ENCODE measurements around the gene KRT17.

Gene KRT17

DNA sequence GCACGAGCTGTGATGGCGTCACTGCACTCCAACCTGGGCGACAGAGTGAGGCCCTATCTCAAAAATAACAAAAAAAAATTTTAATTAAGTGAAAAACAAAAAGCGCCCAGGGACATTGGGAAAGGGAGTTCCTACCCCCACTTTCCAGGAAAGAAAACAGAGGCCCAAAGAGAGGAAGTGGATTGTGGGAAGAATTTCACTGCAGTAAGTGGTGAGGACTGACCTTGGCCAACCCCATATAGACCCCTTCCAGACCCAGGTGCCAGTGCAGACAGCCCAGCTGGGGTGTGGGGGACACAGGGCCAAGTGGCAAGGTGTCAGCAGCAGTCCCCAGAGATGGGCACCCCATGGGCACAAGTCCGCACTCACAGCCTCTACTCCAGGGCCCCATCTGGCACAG lies 29.0 kb upstream of the KRT17 start:
- no peak overlapping the region for H3K27ac ChIP-seq (ENCODE audit: low read depth, low read length)
- 89% methylated on average over 5 of the region's 5 CpGs for WGBS
- H3K4me1 ChIP-seq (ENCODE audit: insufficient read depth, low read length), result peaks cover 9% of the 10 kb centered on the region
- no peaks in the 10 kb centered on the region for H3K36me3 ChIP-seq (ENCODE audit: insufficient read depth, low read length)
- no peaks in the 10 kb centered on the region for H3K27me3 ChIP-seq (ENCODE audit: insufficient read depth, low read length)
- no peaks in the 10 kb centered on the region for H3K9me3 ChIP-seq (ENCODE audit: insufficient read depth, low read depth, low read length)
- no peak overlapping the region for H3K9ac ChIP-seq (ENCODE audit: low read depth, low read length)
- no peak overlapping the region for H3K4me3 ChIP-seq (ENCODE audit: low read length)

DNA sequence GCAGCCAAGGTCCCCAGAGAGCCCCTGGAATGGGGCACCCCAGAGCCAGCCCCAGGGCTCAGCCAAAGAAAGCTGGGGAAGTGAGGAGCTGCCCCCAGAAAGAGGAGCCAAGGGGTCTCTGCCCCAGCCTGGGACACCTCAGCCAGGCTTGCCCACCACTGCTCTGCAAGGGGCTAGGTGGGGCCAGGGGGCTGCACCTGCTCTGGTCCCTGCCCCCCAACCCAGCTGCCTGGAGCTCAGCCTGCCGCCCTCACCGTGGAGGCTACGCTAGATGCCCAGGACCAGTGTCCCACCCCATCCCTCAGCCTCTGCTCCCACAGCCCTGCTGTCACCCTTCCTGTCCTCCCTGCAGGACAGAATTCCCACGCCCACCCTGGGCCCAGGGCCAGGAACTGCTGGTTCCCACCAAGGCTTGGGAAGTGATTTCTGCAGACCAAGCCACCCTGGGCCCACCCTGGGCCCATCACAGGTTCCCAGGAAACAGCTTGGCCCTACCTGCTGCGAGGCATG lies 28.1 kb upstream of the KRT17 start:
- H3K36me3 ChIP-seq (ENCODE audit: insufficient read depth, low read length), result no peaks in the 10 kb centered on the region
- 92% methylated on average over 5 of the region's 5 CpGs for WGBS
- H3K27me3 ChIP-seq (ENCODE audit: insufficient read depth, low read length), result no peaks in the 10 kb centered on the region
- peaks cover 9% of the 10 kb centered on the region for H3K4me1 ChIP-seq (ENCODE audit: insufficient read depth, low read length)
- H3K9ac ChIP-seq (ENCODE audit: low read depth, low read length), result no peak overlapping the region
- no peaks in the 10 kb centered on the region for H3K9me3 ChIP-seq (ENCODE audit: insufficient read depth, low read depth, low read length)
- H3K27ac ChIP-seq (ENCODE audit: low read depth, low read length), result no peak overlapping the region
- H3K4me3 ChIP-seq (ENCODE audit: low read length), result no peak overlapping the region

GRCh38 chr17:41651625-41652460 lies 27.5 kb upstream of the KRT17 start:
- Histone ChIP-seq H3K36me3 (ENCODE audit: insufficient read depth, low read length) (no peaks in the 10 kb centered on the region), H3K27ac (ENCODE audit: low read depth, low read length) (no peak overlapping the region), H3K4me3 (ENCODE audit: low read length) (no peak overlapping the region), H3K9me3 (ENCODE audit: insufficient read depth, low read depth, low read length) (no peaks in the 10 kb centered on the region), H3K27me3 (ENCODE audit: insufficient read depth, low read length) (no peaks in the 10 kb centered on the region), H3K9ac (ENCODE audit: low read depth, low read length) (no peak overlapping the region), H3K4me1 (ENCODE audit: insufficient read depth, low read length) (peaks cover 9% of the 10 kb centered on the region)
- 88% methylated on average over 13 of the region's 13 CpGs for WGBS

- Histone ChIP-seq H3K4me3 (ENCODE audit: low read length) (no peak overlapping the region), H3K9ac (ENCODE audit: low read depth, low read length) (no peak overlapping the region), H3K4me1 (ENCODE audit: insufficient read depth, low read length) (peaks cover 8% of the 10 kb centered on the region), H3K9me3 (ENCODE audit: insufficient read depth, low read depth, low read length) (no peaks in the 10 kb centered on the region), H3K27me3 (ENCODE audit: insufficient read depth, low read length) (no peaks in the 10 kb centered on the region), H3K36me3 (ENCODE audit: insufficient read depth, low read length) (no peaks in the 10 kb centered on the region), H3K27ac (ENCODE audit: low read depth, low read length) (no peak overlapping the region)
- 87% methylated on average over 15 of the region's 15 CpGs for WGBS
Observed at GRCh38 chr17:41650794-41651624, 26.6 kb upstream of the KRT17 start.

DNA sequence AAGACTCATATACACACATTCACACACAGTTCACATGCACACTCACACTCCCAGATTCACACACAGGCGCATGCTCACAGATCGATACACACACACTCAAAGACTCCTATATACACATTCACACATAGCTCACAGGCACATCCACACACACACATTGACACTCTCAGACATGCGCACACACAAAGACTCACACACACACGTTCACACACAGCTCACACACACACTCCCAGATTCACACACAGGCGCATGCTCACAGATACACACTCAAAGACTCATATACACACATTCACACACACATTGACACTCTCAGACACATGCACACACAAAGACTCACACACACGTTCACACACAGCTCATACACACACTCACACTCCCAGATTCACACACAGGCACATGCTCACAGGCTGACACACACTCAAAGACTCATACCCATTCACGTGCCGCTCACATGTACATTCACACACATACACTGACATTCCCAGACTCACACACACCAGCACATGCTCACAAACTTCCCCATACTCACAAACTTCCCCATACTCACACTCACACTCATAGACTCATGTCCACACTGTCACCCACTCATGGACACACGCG lies 25.6 kb upstream of the KRT17 start:
- no peaks in the 10 kb centered on the region for H3K27me3 ChIP-seq (ENCODE audit: insufficient read depth, low read length)
- H3K4me3 ChIP-seq (ENCODE audit: low read length), result no peak overlapping the region
- H3K9ac ChIP-seq (ENCODE audit: low read depth, low read length), result no peak overlapping the region
- 91% methylated on average over 10 of the region's 10 CpGs for WGBS
- H3K4me1 ChIP-seq (ENCODE audit: insufficient read depth, low read length), result 0 out of 2 replicates have a peak, but pooled peaks cover 2% of the 10 kb centered on the region
- no peaks in the 10 kb centered on the region for H3K36me3 ChIP-seq (ENCODE audit: insufficient read depth, low read length)
- no peak overlapping the region for H3K27ac ChIP-seq (ENCODE audit: low read depth, low read length)
- H3K9me3 ChIP-seq (ENCODE audit: insufficient read depth, low read depth, low read length), result no peaks in the 10 kb centered on the region

DNA sequence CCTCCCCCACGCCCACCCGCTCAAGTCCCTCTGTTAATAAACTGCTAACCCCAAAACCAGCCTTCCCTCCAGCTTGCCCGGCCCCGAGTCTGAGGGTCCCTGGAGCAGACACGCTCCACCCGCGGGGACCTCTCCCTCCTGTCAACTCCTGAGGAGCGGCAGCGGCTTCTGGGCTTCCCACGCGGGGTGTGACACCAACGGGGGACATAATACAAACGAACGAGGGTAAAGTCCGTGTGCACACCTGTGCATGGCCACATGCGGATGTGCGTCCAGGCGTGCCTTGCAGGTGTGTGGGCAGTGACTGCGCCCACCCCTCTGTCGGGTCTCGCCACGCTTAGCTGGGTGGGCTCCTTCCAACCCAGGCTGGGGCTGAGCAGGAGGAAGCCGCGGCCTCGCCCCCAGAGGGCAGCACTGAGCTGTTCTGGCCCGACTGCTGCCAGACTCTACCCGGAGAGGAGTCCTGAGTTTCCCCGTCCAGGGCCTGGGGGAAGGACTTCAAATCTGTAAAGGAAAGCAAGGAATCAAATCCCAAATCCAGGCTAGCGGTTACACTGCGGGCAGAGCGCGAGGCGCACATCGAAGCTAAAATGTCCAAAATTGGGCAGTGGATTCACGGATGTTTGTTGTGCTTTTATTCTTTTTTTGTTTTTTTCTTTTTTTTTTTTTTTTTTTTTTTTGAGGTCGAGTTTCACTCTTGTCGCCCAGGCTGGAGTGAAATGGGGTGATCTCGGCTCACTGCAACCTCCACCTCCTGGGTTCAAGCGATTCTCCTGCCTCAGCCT lies 24.2 kb upstream of the KRT17 start:
- Histone ChIP-seq H3K27ac (ENCODE audit: low read depth, low read length) (no peak overlapping the region), H3K4me3 (ENCODE audit: low read length) (peak overlapping the region; percentile 51), H3K9ac (ENCODE audit: low read depth, low read length) (no peak overlapping the region), H3K27me3 (ENCODE audit: insufficient read depth, low read length) (no peaks in the 10 kb centered on the region), H3K36me3 (ENCODE audit: insufficient read depth, low read length) (no peaks in the 10 kb centered on the region), H3K9me3 (ENCODE audit: insufficient read depth, low read depth, low read length) (no peaks in the 10 kb centered on the region), H3K4me1 (ENCODE audit: insufficient read depth, low read length) (0 out of 2 replicates have a peak, but pooled peaks cover 2% of the 10 kb centered on the region)
- WGBS, result 7% methylated on average over 35 of the region's 39 CpGs

DNA sequence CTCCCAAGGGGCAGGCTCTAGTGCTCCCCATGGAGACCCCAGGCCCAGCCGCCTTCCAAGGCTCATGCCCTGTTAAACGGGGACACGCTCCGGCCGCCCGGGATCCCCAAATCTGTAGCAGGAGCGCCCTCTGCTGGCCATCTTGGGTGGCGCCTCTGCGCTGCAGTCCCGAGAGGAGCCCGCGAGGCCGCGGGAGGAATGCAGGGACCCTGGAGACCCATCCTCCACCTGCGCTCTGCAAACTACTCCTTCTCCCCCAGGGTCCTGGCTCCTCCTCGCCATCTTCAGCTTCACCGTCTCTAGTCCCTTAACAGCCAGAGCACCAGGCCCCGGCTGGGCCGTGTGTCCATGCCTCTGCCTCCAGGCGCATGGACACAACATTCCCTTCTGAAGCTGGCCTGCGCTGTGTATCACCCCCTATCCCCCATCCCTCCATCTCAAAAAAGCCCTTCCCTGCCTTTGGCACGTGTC lies 23.6 kb upstream of the KRT17 start:
- Histone ChIP-seq H3K27me3 (ENCODE audit: insufficient read depth, low read length) (no peaks in the 10 kb centered on the region), H3K9me3 (ENCODE audit: insufficient read depth, low read depth, low read length) (no peaks in the 10 kb centered on the region), H3K9ac (ENCODE audit: low read depth, low read length) (no peak overlapping the region), H3K36me3 (ENCODE audit: insufficient read depth, low read length) (no peaks in the 10 kb centered on the region), H3K4me3 (ENCODE audit: low read length) (peak overlapping the region; percentile 51), H3K4me1 (ENCODE audit: insufficient read depth, low read length) (0 out of 2 replicates have a peak, but pooled peaks cover 2% of the 10 kb centered on the region), H3K27ac (ENCODE audit: low read depth, low read length) (no peak overlapping the region)
- WGBS, result 3% methylated on average over 22 of the region's 22 CpGs

DNA sequence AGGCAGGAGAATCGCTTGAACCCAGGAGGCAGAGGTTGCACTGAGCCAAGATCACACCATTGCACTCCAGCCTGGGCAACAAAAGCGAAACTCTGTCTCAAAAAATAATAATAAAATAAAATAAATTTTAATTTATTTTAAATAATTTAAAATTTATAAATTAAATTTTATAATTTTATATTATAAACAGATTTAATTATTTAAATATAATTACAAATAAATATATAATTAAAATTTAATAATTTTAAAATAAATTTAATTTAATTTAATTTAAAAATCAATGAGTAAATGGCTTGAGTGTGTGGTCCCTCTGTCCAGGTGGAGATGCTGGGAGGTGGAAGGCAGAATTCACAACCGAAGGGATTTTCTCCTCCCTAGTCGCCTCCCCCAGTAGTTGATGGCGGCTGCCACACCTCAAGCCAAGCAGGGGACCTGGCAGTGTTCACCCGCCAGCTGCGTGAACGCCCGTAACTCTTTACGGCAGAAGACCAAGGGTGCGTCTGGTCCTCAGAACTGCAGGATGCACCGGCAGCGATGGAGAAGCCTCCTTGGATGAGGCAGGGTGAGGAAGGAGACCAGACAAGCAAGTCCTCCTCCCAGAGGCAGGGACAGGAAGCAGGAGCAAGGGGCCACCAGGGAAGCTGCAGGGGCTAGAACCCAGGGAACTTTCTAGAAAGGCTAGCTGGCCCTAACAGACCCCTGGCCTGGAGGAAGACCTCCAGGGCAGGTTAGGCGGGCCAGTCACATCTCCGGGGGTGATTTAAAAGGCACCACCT lies 22.9 kb upstream of the KRT17 start:
- WGBS, result 90% methylated on average over 14 of the region's 15 CpGs
- H3K4me1 ChIP-seq (ENCODE audit: insufficient read depth, low read length), result 0 out of 2 replicates have a peak, but pooled peaks cover 2% of the 10 kb centered on the region

DNA sequence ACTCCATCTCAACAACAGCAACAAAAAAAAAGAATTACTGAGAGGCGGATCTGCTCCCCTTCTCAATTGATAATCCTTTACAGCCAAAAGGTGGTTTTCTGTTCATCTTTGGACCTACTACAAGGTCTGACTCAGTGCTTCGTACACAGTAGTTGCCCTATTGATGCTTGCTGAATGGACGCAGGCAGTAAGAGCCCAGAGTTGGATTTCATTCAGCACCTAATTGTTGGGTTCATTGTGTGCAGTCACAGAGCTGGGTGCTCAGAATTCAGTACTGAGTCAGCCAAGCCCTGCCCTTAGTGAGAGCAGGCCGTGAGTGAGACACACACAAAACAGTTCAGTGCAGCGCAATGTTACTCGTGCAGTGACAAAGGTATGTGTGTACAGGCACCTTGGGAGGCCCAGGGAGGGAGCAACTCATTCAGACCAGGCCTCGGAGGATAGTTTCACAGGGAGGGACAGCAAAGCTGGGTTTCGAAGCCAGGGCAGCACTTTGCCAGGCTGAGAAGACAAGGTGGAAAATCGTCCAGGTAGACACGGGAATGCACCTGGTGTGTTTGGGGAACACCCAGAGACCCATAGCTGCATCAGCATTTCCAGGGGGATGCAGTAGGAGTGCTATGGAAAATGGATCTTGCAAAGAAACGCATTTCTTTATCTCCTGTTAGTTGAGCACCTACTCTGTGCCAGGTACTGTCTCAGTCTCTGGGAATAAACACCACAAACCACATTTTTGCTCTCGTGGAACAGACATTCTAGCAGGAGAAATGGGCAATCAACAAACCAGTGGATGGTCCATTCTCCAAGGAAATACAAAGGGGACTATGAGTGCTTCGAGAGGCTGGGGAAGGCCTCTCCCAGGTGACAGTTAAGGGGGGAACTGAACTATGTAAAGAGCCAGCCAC lies 18.1 kb upstream of the KRT17 start:
- no peak overlapping the region for H3K27ac ChIP-seq (ENCODE audit: low read depth, low read length)
- no peak overlapping the region for H3K4me3 ChIP-seq (ENCODE audit: low read length)
- no peak overlapping the region for H3K9ac ChIP-seq (ENCODE audit: low read depth, low read length)
- no peaks in the 10 kb centered on the region for H3K36me3 ChIP-seq (ENCODE audit: insufficient read depth, low read length)
- 0 out of 2 replicates have a peak, but pooled peaks cover 2% of the 10 kb centered on the region for H3K4me1 ChIP-seq (ENCODE audit: insufficient read depth, low read length)
- WGBS, result 91% methylated on average over 13 of the region's 13 CpGs
- H3K27me3 ChIP-seq (ENCODE audit: insufficient read depth, low read length), result no peaks in the 10 kb centered on the region
- H3K9me3 ChIP-seq (ENCODE audit: insufficient read depth, low read depth, low read length), result no peaks in the 10 kb centered on the region

More for the DNA sequence above, 22.9 kb upstream of the KRT17 start:
- Histone ChIP-seq H3K36me3 (ENCODE audit: insufficient read depth, low read length) (no peaks in the 10 kb centered on the region), H3K27ac (ENCODE audit: low read depth, low read length) (no peak overlapping the region), H3K4me3 (ENCODE audit: low read length) (no peak overlapping the region), H3K9ac (ENCODE audit: low read depth, low read length) (no peak overlapping the region), H3K9me3 (ENCODE audit: insufficient read depth, low read depth, low read length) (no peaks in the 10 kb centered on the region), H3K27me3 (ENCODE audit: insufficient read depth, low read length) (no peaks in the 10 kb centered on the region)
